NCI-H2029 (cell line): ENCODE data around the gene PIK3R1.

Experiments used
- DNase-seq: peaks from one replicate; lab custom pipeline; 2025; lab: John Stamatoyannopoulos, UW

Gene PIK3R1

DNA sequence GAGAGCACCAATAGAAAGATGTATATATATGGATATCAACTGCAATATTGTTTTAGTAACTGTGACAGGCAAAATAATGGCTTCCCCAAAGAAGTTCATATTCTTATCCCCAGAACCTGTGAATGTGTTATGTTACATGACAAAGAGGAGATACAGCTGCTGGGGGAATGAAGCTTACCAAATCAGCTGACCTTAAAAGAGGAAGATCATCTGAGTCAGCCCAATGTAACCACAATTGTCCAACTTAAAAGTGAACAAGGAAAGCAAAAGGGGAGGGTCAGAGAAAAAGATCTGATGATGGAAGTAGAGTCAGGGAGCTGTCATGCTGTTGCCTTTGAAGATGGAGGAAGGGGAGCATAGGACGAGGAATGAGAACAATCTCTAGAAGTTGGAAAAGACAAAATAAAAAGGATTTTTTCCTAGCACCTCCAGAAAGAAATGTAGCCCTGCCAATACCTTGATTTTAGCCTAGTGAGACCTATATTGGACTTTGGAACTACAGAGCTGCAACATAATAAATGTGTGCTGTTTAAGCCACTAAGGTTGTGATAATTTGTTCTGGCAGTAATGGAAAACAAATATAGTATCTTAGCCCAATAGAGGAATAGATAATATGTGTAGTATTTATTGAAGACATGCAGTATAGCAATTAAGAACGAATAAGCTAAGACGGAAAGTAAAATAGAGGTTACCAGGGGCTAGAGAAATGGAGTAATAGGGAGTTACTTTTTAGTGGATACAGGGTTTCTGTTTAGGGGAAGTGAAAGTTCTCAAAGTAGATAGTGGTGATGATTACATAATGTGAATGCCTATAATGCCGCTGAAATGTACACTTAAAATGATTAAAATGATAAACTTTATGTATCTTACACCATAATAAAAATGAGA, 115.9 kb downstream of the PIK3R1 start:
- no peak for DNase-seq

DNA sequence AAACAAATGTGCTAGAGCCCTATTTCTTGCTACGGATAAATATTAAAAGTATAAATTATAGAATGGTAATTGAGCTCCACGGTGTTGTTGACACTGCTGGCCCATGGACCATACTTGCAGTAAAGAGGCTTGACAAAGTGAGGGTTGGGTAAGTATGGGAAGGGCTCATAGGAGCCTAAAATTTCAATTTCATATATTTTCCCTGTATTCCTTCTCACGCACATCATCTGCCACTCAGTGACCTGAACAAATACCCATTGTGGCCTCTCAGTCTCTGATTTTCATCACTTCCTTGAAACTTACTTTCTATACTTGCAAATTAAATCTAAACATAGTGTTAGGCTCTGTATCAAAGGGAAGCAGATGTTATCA, 116.5 kb downstream of the PIK3R1 start:
- no peak for DNase-seq

- DNase-seq, result no peak
Measured at GRCh38 chr5:68332556-68332955, 117.0 kb downstream of the PIK3R1 start.

DNA sequence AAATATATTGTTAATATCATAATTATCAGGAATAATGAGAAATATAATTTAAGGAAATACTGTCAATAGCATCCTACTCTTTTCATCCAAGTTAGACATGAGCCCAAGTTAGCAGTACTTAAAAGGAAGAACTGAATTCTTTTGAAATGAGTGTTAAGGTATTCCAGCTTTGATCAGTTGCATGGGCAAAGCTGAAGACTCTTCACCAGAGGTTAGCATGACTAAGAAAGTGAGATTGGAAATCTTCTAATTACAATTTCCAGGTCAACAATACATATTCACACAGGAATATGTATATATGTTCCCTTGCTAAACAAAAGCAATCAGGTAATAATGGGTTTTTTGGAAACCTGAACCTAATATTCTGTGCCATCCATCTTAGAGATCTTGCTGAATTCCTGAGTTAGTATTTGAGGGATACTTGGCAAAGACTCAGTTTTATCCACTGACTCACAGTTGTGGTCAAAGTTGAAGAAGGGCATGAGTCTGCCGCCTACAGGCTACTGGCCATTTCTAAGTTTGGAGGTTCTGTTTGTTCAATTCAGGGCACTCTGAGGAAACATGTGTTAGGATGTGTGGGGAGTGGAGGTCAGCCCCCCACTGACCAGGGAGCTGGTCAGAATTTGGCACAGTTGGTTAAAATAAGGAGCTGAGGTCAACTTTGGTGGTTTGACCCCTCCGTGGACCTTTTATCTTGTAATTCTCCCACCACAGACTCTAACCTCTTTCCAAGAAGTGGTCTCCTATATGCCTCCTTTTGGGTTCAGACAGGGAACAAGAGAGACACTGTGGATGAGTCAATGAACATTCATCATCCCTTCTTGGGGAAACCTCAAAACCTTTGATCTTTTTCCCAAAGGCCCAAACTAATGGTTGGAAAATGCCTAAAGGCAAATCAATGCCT, 118.3 kb downstream of the PIK3R1 start:
- DNase-seq, result no peak

DNA sequence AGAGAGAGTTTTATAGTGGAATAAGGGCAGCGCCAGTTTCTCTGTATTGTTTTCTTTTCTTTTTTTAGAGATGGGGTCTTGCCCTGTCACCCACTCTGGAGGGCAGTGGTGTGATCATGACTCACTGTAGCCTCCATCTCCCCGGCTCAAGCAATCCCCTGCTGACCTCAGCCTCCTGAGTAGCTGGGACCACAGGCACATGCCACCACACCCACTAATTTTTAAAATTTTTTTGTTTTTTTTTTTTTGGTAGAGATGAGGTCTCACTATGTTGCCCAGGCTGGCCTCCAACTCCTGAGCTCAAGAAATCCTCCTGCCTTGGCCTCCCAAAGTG, 119.0 kb downstream of the PIK3R1 start:
- DNase-seq, result no peak

GRCh38 chr5:68335075-68335474, 119.5 kb downstream of the PIK3R1 start:
- no peak for DNase-seq

GRCh38 chr5:68336200-68336599, 120.6 kb downstream of the PIK3R1 start:
- no peak for DNase-seq

DNA sequence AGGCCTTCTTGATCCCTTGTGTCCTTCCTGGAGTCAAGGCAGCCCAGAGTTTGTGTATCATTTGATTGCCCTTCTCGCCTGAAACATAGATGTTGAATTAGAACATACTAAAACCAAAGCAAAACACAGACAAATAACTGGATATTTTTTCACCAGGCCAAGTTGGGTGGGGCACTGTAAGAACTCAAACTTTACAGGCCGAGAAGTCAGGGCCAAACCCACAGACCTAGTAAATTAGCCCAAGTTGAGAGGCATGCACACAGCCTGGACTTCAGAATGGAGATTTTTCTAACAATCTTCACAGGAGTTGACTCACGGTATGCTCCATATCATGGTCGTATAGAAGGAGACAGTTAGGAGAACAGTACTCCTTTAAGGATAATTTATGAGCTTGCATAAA, 121.7 kb downstream of the PIK3R1 start:
- DNase-seq, result no peak

- DNase-seq, result no peak
Measured at GRCh38 chr5:68339921-68340321, 124.4 kb downstream of the PIK3R1 start.

- no peak for DNase-seq
Measured at GRCh38 chr5:68341006-68341405, 125.5 kb downstream of the PIK3R1 start.

- no peak for DNase-seq
Measured at GRCh38 chr5:68342693-68343092, 127.1 kb downstream of the PIK3R1 start.

GRCh38 chr5:68343421-68343826, 127.9 kb downstream of the PIK3R1 start:
- no peak for DNase-seq

DNA sequence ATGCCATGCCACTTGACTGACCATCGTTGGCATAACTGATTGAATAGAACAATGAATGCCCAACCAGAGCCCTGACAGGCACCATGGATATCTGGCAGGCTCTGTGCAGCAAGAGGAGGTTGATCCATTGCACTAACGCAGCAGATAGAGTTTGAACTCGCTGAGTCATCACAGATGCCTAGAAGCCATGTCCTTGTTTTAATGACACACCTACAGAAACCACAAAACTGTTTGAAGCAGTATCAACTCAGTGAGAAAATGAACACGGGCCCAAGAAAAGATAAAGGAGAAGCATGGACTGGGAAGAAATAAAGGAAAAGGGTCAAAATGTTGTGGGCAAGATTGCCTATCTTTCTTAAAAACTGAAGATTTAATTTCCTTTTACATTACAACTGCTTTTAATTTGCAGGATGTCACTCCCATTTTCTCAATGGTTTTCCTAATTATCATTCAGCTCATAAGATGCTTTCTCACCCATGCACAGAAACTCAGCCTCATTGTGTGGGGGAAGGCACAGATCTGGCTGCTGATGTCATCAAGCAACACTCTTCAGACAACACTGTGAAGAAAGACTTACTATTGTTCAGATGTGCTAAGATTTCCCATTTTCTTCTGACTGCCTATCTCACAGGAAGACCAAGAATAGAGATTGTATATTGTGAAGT, 129.0 kb downstream of the PIK3R1 start:
- DNase-seq, result peak; percentile 82

DNA sequence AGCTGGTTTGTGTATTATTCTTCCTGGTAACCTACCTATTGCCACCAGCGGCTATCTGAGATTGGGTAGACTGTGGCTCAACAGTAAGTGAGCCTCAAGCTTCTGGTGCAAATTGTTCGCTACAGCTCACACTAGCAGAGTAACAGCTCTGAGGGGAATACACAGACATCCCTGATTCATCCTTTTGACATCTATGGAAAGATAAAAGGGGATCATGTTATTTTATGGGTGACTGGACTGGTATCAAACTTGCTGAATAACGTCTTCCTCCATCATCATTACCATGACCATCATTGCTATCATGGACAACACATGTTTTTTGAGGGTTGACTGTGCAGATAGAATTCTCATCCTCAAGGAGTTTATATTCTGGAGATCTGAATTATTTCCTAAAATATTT, 129.6 kb downstream of the PIK3R1 start:
- no peak for DNase-seq

DNA sequence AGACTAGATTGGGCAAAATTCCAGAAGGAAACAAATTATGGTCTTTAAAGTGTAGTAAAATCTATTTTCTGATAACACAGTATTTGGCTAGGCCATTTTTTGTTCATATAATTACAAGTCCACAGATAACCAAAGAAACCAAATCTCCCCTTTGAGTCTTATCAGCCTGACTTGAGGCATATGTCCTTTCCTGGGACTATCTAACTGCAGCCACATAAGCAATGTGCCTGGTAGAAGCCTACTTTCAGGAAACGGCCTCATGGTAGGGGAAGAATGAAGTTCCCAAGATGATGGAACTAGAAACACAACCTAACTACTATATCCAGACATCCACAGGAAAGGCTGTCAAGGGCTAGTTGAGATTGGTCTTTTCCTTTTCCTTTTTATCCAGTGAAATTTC, 130.0 kb downstream of the PIK3R1 start:
- no peak for DNase-seq

DNA sequence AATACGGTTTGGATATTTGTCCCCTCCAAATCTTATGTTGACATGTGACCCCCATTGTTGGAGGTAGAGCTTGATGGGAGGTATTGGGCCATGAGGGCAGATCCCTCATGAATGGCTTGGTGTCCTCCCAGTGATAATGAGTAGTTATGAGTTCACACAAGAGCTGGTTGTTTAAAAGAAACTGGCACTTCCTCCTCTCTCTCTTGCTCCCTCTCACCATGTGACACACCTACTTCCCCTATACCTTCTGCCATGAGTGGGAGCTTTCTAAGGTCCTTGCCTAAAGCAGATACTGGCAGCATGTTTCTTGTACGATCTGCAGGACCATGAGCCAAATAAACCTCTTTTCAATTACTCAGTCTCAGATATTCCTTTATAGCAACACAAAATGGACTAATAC, 132.0 kb downstream of the PIK3R1 start:
- no peak for DNase-seq

DNA sequence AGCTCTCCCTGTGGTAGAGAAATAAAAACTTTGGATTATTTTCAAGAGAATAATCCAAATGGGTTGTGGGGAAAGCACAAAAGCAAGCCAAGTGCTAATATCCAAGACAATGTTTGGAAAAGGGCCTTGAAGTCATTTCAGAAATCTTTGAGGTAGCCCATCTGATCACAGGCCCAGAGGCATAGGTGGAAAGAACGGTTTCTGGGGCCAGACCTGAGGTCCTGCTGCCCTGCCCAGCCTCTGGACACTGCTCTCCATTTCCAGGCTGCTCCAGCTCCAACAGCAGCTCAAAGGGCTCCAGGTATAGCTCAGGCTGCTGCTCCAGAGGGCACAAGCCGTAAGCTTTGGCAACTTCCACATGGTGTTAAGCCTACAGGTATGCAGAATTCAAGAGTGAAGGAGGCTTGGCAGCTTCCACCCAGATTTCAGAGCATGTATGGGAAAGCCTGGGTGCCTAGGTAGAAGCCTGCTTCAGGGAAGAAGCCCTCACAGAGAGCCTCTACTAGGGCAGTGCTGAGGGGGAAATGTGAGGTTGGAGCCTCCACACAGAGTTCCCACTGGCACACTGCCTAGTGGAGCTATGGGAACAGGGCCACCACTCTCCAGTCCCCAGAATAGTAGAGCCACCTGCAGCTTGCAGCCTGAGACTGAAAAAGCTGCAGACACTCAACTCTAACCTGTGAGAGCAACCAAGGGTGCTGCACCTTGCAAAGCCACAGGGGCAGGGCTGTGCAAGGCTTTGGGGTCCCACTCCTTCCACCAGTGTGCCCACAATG, 133.1 kb downstream of the PIK3R1 start:
- no peak for DNase-seq

DNA sequence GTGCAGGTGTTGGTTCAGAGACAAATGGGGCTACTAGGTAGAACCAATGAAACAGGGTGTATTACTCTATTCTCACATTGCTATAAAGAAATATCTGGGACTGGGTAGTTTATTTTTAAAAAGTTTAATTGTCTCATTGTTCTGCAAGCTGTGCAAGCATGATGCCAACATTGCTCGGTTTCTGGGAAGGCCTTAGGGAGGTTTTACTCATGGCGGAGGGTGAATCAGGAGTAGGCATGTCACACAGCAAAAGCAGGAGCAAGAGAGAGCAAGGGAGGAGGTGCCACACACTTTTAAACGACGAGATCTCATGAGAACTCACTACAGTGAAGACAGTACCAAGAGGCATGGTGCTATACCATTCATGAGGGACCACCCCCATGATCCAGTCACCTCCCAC, 134.6 kb downstream of the PIK3R1 start:
- no peak for DNase-seq
